ACC112 (cell line): ENCODE measurements around the gene DDX49.

Experiments
- H2AFZ ChIP-seq: fragments of 200-600 bp; sonication (generic); one replicate; pipeline ENCODE4 v1.6.0; 2017; ENCODE audit warnings: antibody characterized with exemption, low read length; ENCODE audit not compliant: unreplicated experiment
- H3K27ac ChIP-seq: fragments of 200-600 bp; sonication (generic); 2 replicates; pipeline ENCODE4 v1.5.1; 2014; ENCODE audit warnings: low read depth, mild to moderate bottlenecking, antibody characterized with exemption, low read length, moderate library complexity
- H3K27me3 ChIP-seq: fragments of 200-600 bp; sonication (generic); 2 replicates; pipeline ENCODE4 v1.6.1; 2014; ENCODE audit warnings: mild to moderate bottlenecking, antibody characterized with exemption, low read length, moderate library complexity, mixed read lengths; ENCODE audit not compliant: insufficient read depth
- H3K36me3 ChIP-seq: fragments of 200-600 bp; sonication (generic); 2 replicates; pipeline ENCODE4 v1.6.1; 2016; ENCODE audit warnings: mild to moderate bottlenecking, antibody characterized with exemption, low read length, moderate library complexity, mixed read lengths; ENCODE audit not compliant: insufficient read depth
- H3K4me1 ChIP-seq: fragments of 200-600 bp; sonication (generic); one replicate; pipeline ENCODE4 v1.6.1; 2016; ENCODE audit warnings: low read length, mixed read lengths; ENCODE audit not compliant: insufficient read depth, unreplicated experiment, control insufficient read depth
- H3K4me3 ChIP-seq: fragments of 200-600 bp; sonication (generic); 2 replicates; pipeline ENCODE4 v1.5.1; 2014; ENCODE audit warnings: mild to moderate bottlenecking, low read depth, low read length
- H3K79me2 ChIP-seq: fragments of 200-600 bp; sonication (generic); one replicate; pipeline ENCODE4 v1.6.0; 2016; ENCODE audit warnings: low read length; ENCODE audit not compliant: control insufficient read depth, unreplicated experiment, insufficient read depth

DDX49 gene, protein sequence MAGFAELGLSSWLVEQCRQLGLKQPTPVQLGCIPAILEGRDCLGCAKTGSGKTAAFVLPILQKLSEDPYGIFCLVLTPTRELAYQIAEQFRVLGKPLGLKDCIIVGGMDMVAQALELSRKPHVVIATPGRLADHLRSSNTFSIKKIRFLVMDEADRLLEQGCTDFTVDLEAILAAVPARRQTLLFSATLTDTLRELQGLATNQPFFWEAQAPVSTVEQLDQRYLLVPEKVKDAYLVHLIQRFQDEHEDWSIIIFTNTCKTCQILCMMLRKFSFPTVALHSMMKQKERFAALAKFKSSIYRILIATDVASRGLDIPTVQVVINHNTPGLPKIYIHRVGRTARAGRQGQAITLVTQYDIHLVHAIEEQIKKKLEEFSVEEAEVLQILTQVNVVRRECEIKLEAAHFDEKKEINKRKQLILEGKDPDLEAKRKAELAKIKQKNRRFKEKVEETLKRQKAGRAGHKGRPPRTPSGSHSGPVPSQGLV

DNA sequence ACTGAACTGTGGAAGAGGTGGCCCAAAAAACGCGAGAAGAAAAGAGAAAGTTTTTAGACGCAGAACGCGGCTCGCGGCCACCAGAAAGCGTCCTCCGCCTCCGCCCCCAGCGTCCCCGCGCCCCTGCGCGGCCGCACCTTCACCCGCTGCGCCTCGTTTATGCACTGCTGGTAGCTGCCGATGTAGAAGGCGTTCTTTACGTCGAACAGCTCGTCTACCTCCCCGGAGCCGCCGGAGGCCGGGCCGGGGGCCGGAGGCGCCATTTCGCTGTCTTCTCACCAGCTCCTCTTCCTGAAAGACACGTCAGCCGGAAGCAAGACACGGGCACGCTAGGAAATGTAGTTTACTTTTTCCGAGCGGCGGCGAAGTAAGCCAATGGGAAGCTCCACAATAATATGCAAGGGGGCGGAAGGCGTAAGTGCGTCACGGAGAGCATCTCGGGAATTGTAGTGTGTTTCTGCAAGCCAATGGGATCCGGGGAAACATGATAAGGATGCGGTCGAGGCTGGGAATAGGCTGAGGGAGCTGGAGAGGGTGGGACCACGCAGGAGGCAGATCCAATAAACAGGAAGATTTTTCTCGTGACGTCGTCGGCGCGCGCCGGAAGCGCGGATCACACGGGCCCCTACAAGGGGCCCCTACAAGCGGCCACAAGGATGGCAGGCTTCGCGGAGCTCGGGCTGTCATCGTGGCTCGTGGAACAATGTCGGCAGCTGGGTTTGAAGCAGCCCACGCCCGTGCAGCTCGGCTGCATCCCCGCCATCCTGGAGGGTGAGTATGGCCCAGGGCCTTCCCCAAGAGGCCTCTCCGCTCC is at the start of gene DDX49, which contains the start of gene COPE:
DDX49 (plus strand) TSS at position 630 of the 814 bp plus-strand sequence; CDS start at position 657, 27 bp downstream.
COPE (minus strand) TSS at position 302 of the 814 bp plus-strand sequence; CDS start at position 263, 39 bp downstream.
- peaks cover 55% of the 10 kb centered on the region for H3K79me2 ChIP-seq
- peak within 1 kb of the TSS; percentile 95 for H3K4me3 ChIP-seq
- H3K4me1 ChIP-seq, result peaks cover 5% of the 10 kb centered on the region
- H3K27me3 ChIP-seq, result no peaks in the 10 kb centered on the region
- peak within 1 kb of the TSS; percentile 79 for H2AFZ ChIP-seq
- H3K36me3 ChIP-seq, result no peaks in the 10 kb centered on the region
- peak within 1 kb of the TSS; percentile 93 for H3K27ac ChIP-seq

DNA sequence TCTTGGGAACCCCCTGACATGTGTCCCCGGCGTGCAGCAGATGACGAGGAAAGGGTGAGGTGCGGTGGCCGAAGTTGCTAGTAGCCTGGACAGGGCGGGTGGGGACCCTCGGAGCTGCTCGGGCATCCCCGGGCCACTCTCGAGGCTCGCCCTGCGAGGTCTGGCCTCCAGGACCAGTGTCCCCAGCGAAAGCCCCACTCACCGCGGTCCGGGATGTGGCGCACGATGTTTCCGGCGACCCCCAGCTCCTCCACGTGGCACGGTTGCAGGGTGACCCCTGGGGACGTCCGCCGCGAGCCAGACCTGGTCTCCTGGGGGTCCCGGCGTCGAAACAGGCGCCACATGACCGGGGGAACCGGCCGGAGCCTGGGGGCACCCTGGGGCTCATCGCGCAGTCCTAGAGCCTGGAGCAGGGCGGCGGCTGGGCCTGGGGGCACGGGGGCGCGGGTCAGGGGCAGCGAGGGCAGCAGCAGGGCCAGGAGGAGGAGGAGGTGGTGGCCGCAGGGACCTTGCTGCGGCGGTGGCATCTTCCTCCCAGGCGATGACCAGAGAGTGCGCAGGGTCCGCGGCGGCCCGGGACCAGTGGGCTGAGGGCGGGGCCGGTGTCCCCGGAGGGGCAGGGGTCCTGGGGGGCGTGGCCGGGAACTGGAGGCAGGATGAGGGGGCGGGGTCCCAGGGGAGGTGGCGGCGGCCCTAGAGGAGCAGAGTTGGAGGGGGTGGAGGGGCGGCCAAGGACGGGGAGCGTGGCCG is 49.6 kb upstream of the DDX49 start:
- Histone ChIP-seq H3K4me3 (no peak overlapping the region), H3K4me1 (no peaks in the 10 kb centered on the region), H3K27me3 (no peaks in the 10 kb centered on the region), H3K36me3 (peaks cover 9% of the 10 kb centered on the region; the same call in 1 of the 2 replicates), H3K27ac (no peak overlapping the region), H2AFZ (no peak overlapping the region), H3K79me2 (no peaks in the 10 kb centered on the region)

DNA sequence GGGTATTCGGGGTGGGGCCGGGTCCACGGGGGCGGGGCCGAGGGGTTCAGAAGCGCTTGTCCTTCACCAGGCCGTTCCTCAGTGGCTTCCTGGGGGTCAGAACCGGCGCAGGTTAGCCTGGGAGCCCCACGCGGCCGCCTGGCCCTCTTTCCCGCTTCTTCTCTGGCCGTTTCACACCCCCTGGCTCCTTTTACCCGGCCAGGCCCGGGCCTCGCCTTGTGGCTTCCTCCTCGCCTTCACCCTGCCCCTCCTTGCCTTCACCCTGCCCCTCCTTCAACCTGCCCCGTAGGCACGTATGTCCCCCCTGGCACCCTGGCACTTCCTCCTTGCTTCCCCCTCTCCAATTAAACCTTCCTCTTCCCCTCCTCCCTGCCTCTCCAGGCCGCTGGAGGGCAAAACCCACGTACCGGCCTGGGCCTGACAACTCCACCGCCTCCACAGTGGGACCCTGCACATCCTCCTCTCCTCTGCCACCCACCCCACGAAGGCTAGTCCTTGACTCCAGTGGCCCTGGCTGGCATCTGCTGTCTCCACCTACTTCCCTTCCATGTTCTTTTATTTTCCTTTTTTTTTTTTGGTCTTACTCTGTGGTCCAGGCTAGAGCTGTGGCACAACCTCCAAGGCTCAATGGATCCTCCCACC is 48.9 kb upstream of the DDX49 start:
- Histone ChIP-seq H3K4me1 (no peaks in the 10 kb centered on the region), H3K27me3 (no peaks in the 10 kb centered on the region), H3K36me3 (peaks cover 6% of the 10 kb centered on the region; the same call in 1 of the 2 replicates), H3K79me2 (no peaks in the 10 kb centered on the region), H3K4me3 (no peak overlapping the region), H2AFZ (no peak overlapping the region), H3K27ac (no peak overlapping the region)

DNA sequence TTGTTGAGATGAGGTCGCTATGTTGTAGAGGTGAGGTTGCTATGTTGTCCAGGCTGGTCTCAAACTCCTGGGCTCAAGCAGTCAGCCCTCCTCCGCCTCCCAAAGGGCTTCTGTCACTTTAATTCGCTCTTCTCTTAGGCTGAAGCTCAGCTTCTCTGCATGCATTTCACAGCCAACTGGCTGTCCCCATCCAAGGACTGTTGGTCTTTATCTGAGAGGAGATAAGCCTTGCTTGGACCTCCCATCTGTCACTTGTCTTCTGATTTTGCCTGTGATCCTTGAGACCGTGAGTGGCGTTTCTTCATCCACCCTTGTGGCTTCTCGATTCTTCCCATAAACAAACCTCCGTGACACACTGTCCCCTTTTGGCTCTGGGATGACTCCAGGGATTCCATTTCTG is 48.0 kb upstream of the DDX49 start:
- H3K4me1 ChIP-seq, result no peaks in the 10 kb centered on the region
- no peaks in the 10 kb centered on the region for H3K79me2 ChIP-seq
- no peak overlapping the region for H3K27ac ChIP-seq
- no peak overlapping the region for H2AFZ ChIP-seq
- H3K4me3 ChIP-seq, result no peak overlapping the region
- no peaks in the 10 kb centered on the region for H3K27me3 ChIP-seq
- H3K36me3 ChIP-seq, result peaks cover 4% of the 10 kb centered on the region; the same call in 1 of the 2 replicates

DNA sequence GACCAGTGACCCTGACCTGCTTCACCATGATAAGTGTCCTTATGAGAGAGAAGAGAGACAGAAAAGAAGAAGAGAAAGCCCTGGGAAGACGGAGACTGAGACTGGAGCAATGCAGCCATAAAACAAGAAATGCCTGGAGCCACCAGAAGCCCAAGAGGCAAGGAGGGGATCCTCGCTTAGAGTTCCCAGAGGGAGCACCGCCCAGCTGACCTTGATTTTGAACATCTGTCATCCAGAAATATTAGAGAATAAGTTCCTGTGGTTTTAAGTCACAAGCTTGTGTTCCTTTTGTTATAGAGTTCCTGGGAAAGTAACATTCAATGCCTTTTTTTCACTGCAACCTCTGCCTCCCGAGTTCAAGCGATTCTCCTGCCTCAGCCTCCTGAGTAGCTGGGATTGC is 43.8 kb upstream of the DDX49 start:
- peaks cover 5% of the 10 kb centered on the region; the same call in 1 of the 2 replicates for H3K36me3 ChIP-seq
- H2AFZ ChIP-seq, result no peak overlapping the region
- no peaks in the 10 kb centered on the region for H3K4me1 ChIP-seq
- no peaks in the 10 kb centered on the region for H3K27me3 ChIP-seq
- no peak overlapping the region for H3K4me3 ChIP-seq
- no peaks in the 10 kb centered on the region for H3K79me2 ChIP-seq
- H3K27ac ChIP-seq, result no peak overlapping the region

DNA sequence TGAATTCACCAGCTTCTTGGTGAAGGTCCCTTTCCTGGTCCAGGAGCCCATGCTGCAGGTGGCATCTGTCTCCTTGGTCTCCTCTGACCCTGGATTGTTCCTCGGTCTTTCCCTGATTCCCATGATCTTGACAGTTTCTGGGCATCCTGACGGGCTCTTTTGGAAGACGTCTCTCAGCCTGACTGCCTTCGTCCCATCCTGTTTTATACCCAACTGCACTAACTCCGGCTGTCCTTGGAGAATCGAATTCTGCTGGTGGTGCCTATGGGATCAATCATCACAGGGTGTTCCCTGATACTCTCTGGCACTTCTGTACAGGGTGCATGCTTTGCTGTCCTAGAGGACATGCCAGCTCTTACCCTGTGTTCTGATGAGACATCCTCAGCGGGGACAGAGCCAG is 42.6 kb upstream of the DDX49 start:
- H3K79me2 ChIP-seq, result no peaks in the 10 kb centered on the region
- no peak overlapping the region for H3K4me3 ChIP-seq
- no peak overlapping the region for H2AFZ ChIP-seq
- H3K4me1 ChIP-seq, result no peaks in the 10 kb centered on the region
- H3K36me3 ChIP-seq, result peaks cover 5% of the 10 kb centered on the region; the same call in 1 of the 2 replicates
- H3K27me3 ChIP-seq, result no peaks in the 10 kb centered on the region
- H3K27ac ChIP-seq, result no peak overlapping the region

DNA sequence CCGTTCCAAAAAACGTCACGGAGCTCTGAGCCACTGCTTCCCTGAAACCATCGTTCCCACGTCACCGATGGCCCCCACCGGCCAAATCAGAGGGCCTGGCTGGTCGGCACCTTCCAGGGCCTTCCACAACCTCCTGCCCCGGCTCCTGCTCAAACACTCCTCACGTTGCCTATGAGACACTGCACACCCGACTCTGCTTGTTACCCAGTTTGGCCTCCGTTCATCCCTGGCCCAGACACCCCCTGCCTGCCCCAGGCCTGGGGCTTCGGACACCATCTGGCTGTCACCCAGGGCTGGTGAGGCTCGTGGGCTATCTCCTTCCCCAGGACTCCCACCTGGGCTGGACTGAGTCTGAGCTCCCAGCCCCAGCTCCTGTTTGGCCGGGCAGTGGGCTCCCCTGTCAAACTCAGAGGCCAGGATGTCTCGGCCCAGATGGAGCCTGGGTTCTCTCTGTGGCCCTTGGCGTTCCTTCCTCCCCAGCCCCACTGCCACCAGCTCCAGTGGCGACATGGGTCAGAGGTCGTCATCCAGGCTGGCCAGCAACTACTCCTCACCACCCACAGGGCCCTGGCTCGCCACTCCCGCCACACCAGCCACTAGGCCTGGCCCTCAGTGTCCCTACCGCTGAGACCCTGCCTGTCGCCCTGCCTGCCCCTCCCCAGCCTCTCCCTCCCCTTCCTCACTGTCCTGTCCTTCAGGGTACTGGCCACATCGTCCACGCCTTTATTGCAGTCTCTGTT is 41.3 kb upstream of the DDX49 start:
- Histone ChIP-seq H3K27me3 (no peaks in the 10 kb centered on the region), H3K36me3 (peaks cover 5% of the 10 kb centered on the region; the same call in 1 of the 2 replicates), H2AFZ (no peak overlapping the region), H3K4me3 (no peak overlapping the region), H3K79me2 (no peaks in the 10 kb centered on the region), H3K27ac (no peak overlapping the region), H3K4me1 (no peaks in the 10 kb centered on the region)

DNA sequence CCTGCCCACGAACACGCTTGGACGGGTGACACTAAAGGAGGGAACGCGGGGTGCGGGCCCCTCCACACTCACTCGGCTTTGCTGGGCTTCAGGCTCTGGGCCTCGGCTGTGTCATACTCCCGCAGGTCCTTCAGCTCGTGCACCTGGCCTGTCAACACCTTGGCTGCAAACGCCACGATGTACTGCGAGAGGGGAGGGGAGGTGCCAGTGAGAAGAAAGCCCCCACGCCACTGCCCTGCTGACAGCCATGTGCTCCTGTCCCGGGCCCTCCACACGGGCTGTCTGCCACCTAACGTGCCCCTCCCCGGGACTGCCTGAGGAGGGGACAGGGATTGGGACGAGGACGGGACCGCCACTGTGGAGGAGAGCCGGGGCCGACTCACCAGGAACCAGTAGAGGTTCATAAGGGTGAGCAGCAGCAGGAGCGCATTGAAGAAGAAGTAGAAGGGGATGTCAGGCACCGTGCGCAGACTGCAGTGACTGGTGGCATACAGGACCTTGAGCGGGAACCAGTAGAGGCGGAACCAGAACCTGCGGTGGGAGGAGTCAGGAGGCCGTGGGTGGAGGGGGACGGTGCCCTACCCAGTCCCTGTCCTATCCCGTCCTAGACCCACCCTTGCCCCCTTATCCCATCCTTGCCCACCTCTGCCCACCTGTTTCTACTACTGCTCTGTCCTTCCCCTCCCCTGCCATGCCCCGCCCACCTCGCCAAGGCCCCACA is 40.5 kb upstream of the DDX49 start:
- no peaks in the 10 kb centered on the region for H3K79me2 ChIP-seq
- H3K27me3 ChIP-seq, result no peaks in the 10 kb centered on the region
- peaks cover 5% of the 10 kb centered on the region; the same call in 1 of the 2 replicates for H3K36me3 ChIP-seq
- no peak overlapping the region for H2AFZ ChIP-seq
- no peaks in the 10 kb centered on the region for H3K4me1 ChIP-seq
- no peak overlapping the region for H3K4me3 ChIP-seq
- no peak overlapping the region for H3K27ac ChIP-seq
